Calu3 (cell line): ENCODE measurements around the gene TMEM14B. TPM values are rescaled to one million over a fixed set of nuclear protein-coding genes. Genes with fewer than 3 reads are reported as not detected.

Experiments
- BruUV-seq: library from RNA; stranded (reverse); fragments of 400-500 nt; replicated peaks from 2 replicates; lab custom pipeline; 2021; lab: Mats Ljungman, UMichigan
- CTCF ChIA-PET: fragments of 300-600 bp; sonication (Branson Sonifier 250); formaldehyde crosslinking; loops from one replicate; lab custom pipeline; 2022; ENCODE audit warnings: antibody characterized with exemption; lab: Charles Lee
- DNase-seq: peaks from one replicate; pipeline ENCODE4 v3.0.0; 2022
- H3K27ac Mint-ChIP-seq: one replicate; pipeline ENCODE4 v1.8.0; 2022; ENCODE audit warnings: mixed read lengths; ENCODE audit not compliant: unreplicated experiment
- H3K27me3 Mint-ChIP-seq: one replicate; pipeline ENCODE4 v1.8.0; 2022; ENCODE audit warnings: mixed read lengths; ENCODE audit not compliant: unreplicated experiment
- H3K36me3 Mint-ChIP-seq: one replicate; pipeline ENCODE4 v1.8.0; 2022; ENCODE audit warnings: mild to moderate bottlenecking, moderate library complexity, mixed read lengths; ENCODE audit not compliant: insufficient read depth, unreplicated experiment
- H3K4me1 Mint-ChIP-seq: one replicate; pipeline ENCODE4 v1.8.0; 2022; ENCODE audit warnings: mild to moderate bottlenecking, low read depth, mixed read lengths; ENCODE audit not compliant: unreplicated experiment
- H3K4me3 Mint-ChIP-seq: one replicate; pipeline ENCODE4 v1.8.0; 2022; ENCODE audit warnings: mild to moderate bottlenecking, low read depth, moderate library complexity, mixed read lengths; ENCODE audit not compliant: unreplicated experiment
- H3K9me3 Mint-ChIP-seq: one replicate; pipeline ENCODE4 v1.8.0; 2022; ENCODE audit warnings: low read depth, mixed read lengths; ENCODE audit not compliant: unreplicated experiment
- intact Hi-C: fragments of 100-400 bp; cut with micrococcal nuclease; formaldehyde crosslinking; loops from one replicate; pipeline ENCODE4 v1.10.0; 2022; ENCODE audit not compliant: unreplicated experiment
- total RNA-seq: library from RNA; stranded (reverse); gene quantifications from 2 replicates; pipeline ENCODE4 v1.2.3, GENCODE V29; 2022
- TF ChIP-seq, protein P1 (sequence below): fragments of 200-600 bp; IDR thresholded peaks from one replicate; pipeline ENCODE4 v1.8.0; 2022; ENCODE audit warnings: antibody characterized with exemption; ENCODE audit not compliant: unreplicated experiment

The TMEM14B gene
- total RNA-seq, 1 experiment from 2014 or later, result 63.9 TPM

DNA sequence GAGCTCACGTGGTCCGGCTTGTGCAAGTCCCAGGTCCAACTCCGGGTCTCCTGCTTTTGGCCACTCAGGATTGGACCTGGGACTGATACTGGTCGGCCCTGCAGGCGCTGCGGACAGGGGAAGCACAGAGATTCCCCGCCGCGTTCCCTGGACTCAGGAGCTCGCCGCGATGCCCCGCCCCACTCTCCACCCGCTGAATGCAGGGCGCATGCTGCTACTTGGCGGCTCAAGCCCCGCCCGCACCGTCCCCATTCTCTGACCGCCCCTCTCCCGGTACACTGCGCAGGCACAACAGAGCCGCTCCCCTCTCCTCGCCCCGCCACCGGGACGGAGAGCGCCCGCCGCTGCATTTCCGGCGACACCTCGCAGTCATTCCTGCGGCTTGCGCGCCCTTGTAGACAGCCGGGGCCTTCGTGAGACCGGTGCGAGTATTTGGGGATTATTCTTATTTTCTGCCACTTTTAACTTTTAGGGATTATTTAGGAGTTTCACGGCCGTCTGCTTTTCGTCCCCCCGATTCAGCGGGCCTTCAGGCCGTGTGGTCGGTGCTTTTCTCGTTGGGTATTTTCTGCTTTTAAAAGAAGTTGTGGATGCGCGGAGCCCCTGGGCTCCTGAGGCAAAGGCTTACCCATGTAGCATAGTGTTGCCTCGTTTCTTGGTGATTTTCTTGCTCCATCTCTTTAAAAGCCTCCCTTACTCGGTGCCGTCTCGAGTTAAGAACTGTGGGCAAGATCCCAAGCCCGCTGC, 24.6 kb upstream of the TMEM14B start, which contains the start of gene TMEM14C:
Gene TMEM14C, plus strand, starts transcription at position 251 of the 747 bp plus-strand sequence. CDS start 1,544 bp downstream, outside the sequence.
- Mint-ChIP-seq H3K36me3 (peaks cover 20% of the 10 kb centered on the region), H3K9me3 (no peaks in the 10 kb centered on the region), H3K27ac (peak within 1 kb of the TSS; percentile 86), H3K4me1 (peaks cover 9% of the 10 kb centered on the region), H3K4me3 (peak within 1 kb of the TSS; percentile 82), H3K27me3 (no peaks in the 10 kb centered on the region)
- BruUV-seq, result no TSS peak
- TF ChIP-seq, protein P1, sequence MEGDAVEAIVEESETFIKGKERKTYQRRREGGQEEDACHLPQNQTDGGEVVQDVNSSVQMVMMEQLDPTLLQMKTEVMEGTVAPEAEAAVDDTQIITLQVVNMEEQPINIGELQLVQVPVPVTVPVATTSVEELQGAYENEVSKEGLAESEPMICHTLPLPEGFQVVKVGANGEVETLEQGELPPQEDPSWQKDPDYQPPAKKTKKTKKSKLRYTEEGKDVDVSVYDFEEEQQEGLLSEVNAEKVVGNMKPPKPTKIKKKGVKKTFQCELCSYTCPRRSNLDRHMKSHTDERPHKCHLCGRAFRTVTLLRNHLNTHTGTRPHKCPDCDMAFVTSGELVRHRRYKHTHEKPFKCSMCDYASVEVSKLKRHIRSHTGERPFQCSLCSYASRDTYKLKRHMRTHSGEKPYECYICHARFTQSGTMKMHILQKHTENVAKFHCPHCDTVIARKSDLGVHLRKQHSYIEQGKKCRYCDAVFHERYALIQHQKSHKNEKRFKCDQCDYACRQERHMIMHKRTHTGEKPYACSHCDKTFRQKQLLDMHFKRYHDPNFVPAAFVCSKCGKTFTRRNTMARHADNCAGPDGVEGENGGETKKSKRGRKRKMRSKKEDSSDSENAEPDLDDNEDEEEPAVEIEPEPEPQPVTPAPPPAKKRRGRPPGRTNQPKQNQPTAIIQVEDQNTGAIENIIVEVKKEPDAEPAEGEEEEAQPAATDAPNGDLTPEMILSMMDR, result no peak
- DNase-seq, result peak; percentile 92
- CTCF ChIA-PET, result interaction anchor here (0.6 to 1.2 kb wide), 2 partner anchors 12 to 140 kb away, joined by 3 to 5 read pairs; no protein-coding TSS in a partner anchor
- intact Hi-C loops, result no loop called here

DNA sequence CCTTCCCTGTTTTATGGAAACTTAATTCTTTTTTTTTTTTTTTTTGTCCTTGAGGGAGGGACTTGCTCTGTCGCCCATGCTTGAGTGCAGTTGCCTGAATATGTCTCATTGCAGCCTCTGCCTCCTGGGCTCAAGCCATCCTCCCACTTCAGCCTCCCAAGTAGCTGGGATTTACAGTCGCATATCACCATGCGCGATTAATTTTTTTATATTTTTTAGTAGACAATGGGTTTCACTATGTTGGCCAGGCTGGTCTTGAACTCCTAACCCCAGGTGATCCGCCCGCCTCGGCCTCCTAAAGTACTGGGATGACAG, 24.1 kb upstream of the TMEM14B start:
- TSS peak; percentile 71 for BruUV-seq
- intact Hi-C loops, result no loop called here
- CTCF ChIA-PET, result no interaction called here
- Mint-ChIP-seq H3K4me1 (peaks cover 9% of the 10 kb centered on the region), H3K36me3 (peaks cover 20% of the 10 kb centered on the region), H3K27me3 (no peaks in the 10 kb centered on the region), H3K27ac (peak overlapping the region; percentile 86), H3K4me3 (peak overlapping the region; percentile 82), H3K9me3 (no peaks in the 10 kb centered on the region)
- no peak for DNase-seq
- TF ChIP-seq, protein P1, result no peak

GRCh38 chr6:10725044-10725443, 22.6 kb upstream of the TMEM14B start:
- no peaks in the 10 kb centered on the region for H3K9me3 Mint-ChIP-seq
- no peak overlapping the region for H3K4me3 Mint-ChIP-seq
- H3K36me3 Mint-ChIP-seq, result peaks cover 20% of the 10 kb centered on the region
- TF ChIP-seq, protein P1, result no peak
- peaks cover 9% of the 10 kb centered on the region for H3K4me1 Mint-ChIP-seq
- H3K27ac Mint-ChIP-seq, result no peak overlapping the region
- H3K27me3 Mint-ChIP-seq, result no peaks in the 10 kb centered on the region
- CTCF ChIA-PET, result no interaction called here
- intact Hi-C loops, result no loop called here
- DNase-seq, result no peak
- BruUV-seq, result no TSS peak

GRCh38 chr6:10725716-10726115, 21.9 kb upstream of the TMEM14B start:
- TF ChIP-seq, protein P1, result no peak
- Mint-ChIP-seq H3K4me1 (peaks cover 9% of the 10 kb centered on the region), H3K27me3 (no peaks in the 10 kb centered on the region), H3K36me3 (peaks cover 20% of the 10 kb centered on the region), H3K9me3 (no peaks in the 10 kb centered on the region), H3K27ac (no peak overlapping the region), H3K4me3 (no peak overlapping the region)
- no peak for DNase-seq
- intact Hi-C loops, result no loop called here
- CTCF ChIA-PET, result no interaction called here
- BruUV-seq, result no TSS peak
